ENCODE measurements around the gene USP34.
"Not testable (repeated sequence)": the region's sequence is repeated elsewhere in the genome, so short reads cannot be mapped to it uniquely, and the experiment has no call there.

USP34 gene

GRCh38 chr2:61470965-61471904 is at the start of gene USP34:
USP34 (minus strand) TSS chr2:61471087; CDS start chr2:61470692, 395 bp downstream.
- DNase-seq (ENCODE audit: low read depth in 3 of 3, low spot score in 1 of 3), result peak; percentile 82 to 84 (median 83)

GRCh38 chr2:61520261-61520660 is 49.4 kb upstream of the USP34 start:
- no peak for DNase-seq (ENCODE audit: low read depth in 3 of 3, low spot score in 1 of 3)

GRCh38 chr2:61512768-61513398 is 42.0 kb upstream of the USP34 start:
- DNase-seq (ENCODE audit: low read depth in 3 of 3, low spot score in 1 of 3), result no peak

GRCh38 chr2:61510674-61511671 is 40.1 kb upstream of the USP34 start:
- DNase-seq (ENCODE audit: low read depth in 3 of 3, low spot score in 1 of 3), result no peak

- DNase-seq (ENCODE audit: low read depth in 3 of 3, low spot score in 1 of 3), result no peak
These were observed 34.1 kb upstream of the USP34 start for GRCh38 chr2:61504949-61505348.

GRCh38 chr2:61499060-61499459 is 28.2 kb upstream of the USP34 start:
- DNase-seq (ENCODE audit: low read depth in 3 of 3, low spot score in 1 of 3), result no peak

GRCh38 chr2:61493523-61493942 is 22.6 kb upstream of the USP34 start:
- no peak for DNase-seq (ENCODE audit: low read depth in 3 of 3, low spot score in 1 of 3)

- no peak for DNase-seq (ENCODE audit: low read depth in 3 of 3, low spot score in 1 of 3)
These were observed 21.6 kb upstream of the USP34 start for GRCh38 chr2:61492476-61492875.

GRCh38 chr2:61485281-61485680 is 14.4 kb upstream of the USP34 start:
- no peak for DNase-seq (ENCODE audit: low read depth in 3 of 3, low spot score in 1 of 3)

- DNase-seq (ENCODE audit: low read depth in 3 of 3, low spot score in 1 of 3), result no peak
These were observed 7.2 kb upstream of the USP34 start for GRCh38 chr2:61478086-61478485.

- not testable (repeated sequence) for DNase-seq (ENCODE audit: low read depth in 3 of 3, low spot score in 1 of 3)
These were observed 6.2 kb upstream of the USP34 start for GRCh38 chr2:61476929-61477589.

- no peak for DNase-seq (ENCODE audit: low read depth in 3 of 3, low spot score in 1 of 3)
These were observed 1.3 kb upstream of the USP34 start for GRCh38 chr2:61471905-61472805.

GRCh38 chr2:61470122-61470951 is 550 bp downstream of the USP34 start:
- DNase-seq (ENCODE audit: low read depth in 3 of 3, low spot score in 1 of 3), result peak; percentile 49 to 80 (median 58)

GRCh38 chr2:61469424-61470121 is 1.3 kb downstream of the USP34 start:
- no peak for DNase-seq (ENCODE audit: low read depth in 3 of 3, low spot score in 1 of 3)

GRCh38 chr2:61468231-61468630 is 2.7 kb downstream of the USP34 start:
- DNase-seq (ENCODE audit: low read depth in 3 of 3, low spot score in 1 of 3), result not testable (repeated sequence)

- DNase-seq (ENCODE audit: low read depth in 3 of 3, low spot score in 1 of 3), result no peak
These were observed 5.8 kb downstream of the USP34 start for GRCh38 chr2:61465045-61465444.

GRCh38 chr2:61463769-61464475 is 7.0 kb downstream of the USP34 start:
- DNase-seq (ENCODE audit: low read depth in 3 of 3, low spot score in 1 of 3), result no peak

Data from stimulated activated CD4-positive, alpha-beta T cell treated with anti-CD3 and anti-CD28 coated beads, TNF-alpha, amount 100 ng/mL, for 1 hour (primary cell).